ENCODE results near the gene ZNF507.

- no peak for TF ChIP-seq HDAC2 (IDR thresholded peaks at IDR 0.05)
- TF ChIP-seq BMI1 (IDR thresholded peaks at IDR 0.05; ENCODE audit: low read length), result no peak
- TF ChIP-seq POLR2AphosphoS2 (IDR thresholded peaks at IDR 0.05; ENCODE audit: low read length), result no peak
- no peak for TF ChIP-seq CAMTA2 (CRISPR knock-in tag; conservative IDR thresholded peaks at IDR 0.05)
- TF ChIP-seq ZNF12 (CRISPR knock-in tag; IDR thresholded peaks at IDR 0.05), result no peak
- no peak for TF ChIP-seq KDM5B (IDR thresholded peaks at IDR 0.05; ENCODE audit: insufficient replicate concordance, low read depth, low read length)
- TF ChIP-seq POLR2A (conservative IDR thresholded peaks at IDR 0.05), result no peak
- TF ChIP-seq RBM39 (optimal IDR thresholded peaks at IDR 0.05; ENCODE audit: low read depth, low read length), result no peak
- TF ChIP-seq CTCF (IDR thresholded peaks at IDR 0.05 in 2 of 3, conservative IDR thresholded peaks at IDR 0.05 in 1 of 3; ENCODE audit: insufficient read depth in 2 of 3, low read depth in 1 of 3, low read length in 3 of 3), result peak in 2 of 3 experiments; percentile 24 to 61; a peak in 2 of 6 replicates
- no peak for TF ChIP-seq YY1 (IDR thresholded peaks at IDR 0.05; ENCODE audit: borderline replicate concordance in 1 of 3, control insufficient read depth in 1 of 3, extremely low read depth in 1 of 3, insufficient read depth in 3 of 3, insufficient read length in 1 of 3, insufficient replicate concordance in 2 of 3, low read depth in 1 of 3, low read length in 2 of 3)
Measured at GRCh38 chr19:32336259-32337083, 8.9 kb upstream of the ZNF507 start.
